ENCODE data around the gene HOXB6. TPM values are rescaled to one million over a fixed set of nuclear protein-coding genes. Genes with fewer than 3 reads are reported as not detected.

HOXB6 gene
- total RNA-seq, 1 experiment from 2014 or later: 40.2 TPM

DNA sequence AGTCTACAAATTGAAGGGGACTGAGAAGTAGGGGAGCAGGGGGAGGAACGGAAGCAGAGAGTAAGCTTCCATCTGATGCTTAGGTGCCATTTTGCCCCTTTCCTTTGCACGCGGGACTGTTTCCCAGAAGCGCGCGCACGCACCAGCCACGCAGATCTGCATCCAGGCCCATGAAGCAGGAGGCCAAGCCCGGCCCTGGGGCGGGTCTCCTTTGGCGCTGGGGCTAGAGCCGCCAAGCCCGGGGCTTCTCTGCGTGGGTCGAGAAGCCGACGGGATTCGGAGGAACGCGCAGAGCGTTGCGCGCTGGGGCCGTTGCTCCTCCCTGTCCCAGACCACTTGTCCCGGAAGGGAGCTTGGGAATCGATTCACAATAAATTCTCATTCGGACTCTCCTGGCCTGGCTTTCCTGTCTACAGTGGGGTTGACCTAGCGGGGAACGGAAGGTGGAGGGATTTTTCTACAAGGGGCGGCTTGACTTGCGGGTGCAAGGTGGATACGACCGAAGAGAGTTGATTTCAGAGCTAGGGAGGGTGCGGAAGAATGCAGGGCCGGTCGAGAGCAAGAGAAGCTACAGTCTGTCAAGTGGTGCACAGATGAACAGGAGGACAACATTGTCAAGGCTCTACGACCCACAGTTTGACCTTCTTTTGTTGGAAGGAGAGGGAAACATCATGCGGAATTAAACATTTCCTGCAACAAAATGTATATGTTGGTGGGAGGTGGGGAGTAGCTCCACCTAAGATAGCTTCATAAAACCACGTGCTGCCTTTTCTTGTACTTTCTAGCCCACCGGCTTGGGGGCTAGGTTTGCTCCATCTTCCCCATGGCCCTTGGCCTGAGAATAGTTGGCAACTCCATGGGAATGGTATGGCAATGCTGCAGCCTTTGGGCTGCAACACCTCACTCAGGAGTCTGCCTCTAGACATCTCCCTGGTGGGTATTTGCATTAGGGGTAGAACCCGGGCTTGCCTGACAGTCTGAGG is 16.9 kb upstream of the HOXB6 start:
- DNase-seq (ENCODE audit: low spot score): no peak

DNA sequence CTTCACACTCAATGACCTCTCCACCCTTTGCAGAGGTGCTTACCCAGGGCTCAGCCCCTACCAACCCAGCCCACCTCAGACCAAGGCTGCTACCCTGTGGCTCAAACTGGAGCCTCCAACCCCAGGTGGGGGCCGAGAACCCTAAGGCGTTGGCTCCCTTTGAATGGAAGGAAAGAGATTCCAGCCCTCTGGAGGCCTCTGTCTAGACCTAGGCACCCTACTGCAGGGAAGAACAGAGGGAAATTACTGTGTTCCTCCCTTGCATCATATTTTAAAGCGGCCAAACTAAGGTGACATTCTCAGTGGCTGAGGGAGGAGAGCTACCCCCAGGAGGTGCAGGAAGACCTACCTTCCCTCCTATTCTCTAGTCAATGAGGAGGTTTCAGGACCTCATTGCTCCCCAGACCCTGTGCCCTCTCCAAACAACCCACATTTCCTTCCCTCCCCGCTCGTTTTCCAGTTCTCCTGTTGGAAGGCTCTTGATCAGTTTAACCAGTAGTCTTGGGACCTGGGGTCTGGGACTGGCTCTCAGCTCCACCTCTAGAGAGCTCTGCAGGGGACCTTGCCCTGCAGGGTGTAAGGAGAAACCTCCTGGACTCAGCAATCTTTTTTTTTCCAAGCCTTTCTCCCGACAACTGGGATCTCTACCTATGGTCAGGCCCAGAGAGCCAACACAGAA is 15.8 kb upstream of the HOXB6 start:
- no peak for DNase-seq (ENCODE audit: low spot score)

DNA sequence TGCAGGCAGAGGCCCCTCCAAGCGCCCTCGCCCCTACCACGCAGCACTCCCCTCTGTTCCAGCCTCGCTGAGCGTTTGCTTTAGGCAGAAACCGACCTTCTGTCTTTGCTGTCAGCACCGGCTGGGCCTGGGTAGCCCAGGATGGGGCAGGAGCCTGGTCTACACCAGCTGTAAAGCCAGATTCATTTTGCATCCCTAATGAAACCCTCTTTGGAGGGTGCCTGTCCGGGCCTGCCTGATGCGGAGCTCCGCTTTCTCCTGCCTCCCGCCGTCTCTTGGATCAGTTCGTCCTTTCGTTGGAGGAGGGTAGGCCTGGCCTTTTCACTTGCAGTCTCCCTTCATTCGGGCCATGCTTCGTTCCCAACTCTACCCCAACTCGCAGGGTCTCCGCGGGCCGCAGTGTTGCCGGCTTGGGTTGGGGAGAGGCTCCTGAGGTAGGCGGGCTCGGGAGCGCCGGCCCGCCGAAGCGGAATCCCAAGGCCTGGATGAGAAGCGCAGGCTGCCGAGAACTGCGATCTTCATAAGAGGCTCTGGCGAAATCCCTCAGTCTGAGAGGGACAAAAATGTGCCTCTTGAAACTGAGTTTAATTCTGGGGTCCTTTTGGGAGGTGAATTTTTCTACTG is 15.2 kb upstream of the HOXB6 start:
- no peak for DNase-seq (ENCODE audit: low spot score)

DNA sequence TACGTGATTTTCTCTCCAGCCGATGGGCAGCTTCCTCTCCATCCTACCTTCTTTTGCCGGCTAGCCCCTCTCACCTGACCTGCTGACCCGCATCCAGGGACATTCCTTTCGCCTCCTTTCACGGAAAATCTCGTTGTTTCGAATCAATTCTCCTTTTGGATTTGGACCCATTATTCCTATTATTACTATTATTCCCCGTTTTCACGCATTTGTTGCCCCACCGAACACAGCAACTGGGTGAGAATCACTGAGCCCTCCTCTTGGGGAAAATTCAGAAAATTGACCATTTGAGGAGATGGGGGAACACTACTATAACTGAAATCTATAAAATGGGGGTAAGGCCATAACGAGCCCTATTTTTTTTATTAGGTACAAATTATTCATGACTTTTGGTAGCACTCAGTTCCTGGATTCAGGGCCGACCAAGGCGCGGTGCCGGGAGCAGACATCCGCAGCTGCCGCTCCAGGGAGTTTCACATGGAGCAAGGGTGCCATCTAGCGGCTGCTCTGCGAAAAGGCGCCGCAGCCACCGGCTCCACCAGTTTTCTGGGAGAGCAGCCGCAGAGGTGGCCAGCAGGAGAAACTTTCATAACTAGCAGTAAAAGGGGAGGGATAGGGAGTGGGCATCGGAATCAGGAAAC is 13.6 kb upstream of the HOXB6 start:
- peak; percentile 92 for DNase-seq (ENCODE audit: low spot score)

DNA sequence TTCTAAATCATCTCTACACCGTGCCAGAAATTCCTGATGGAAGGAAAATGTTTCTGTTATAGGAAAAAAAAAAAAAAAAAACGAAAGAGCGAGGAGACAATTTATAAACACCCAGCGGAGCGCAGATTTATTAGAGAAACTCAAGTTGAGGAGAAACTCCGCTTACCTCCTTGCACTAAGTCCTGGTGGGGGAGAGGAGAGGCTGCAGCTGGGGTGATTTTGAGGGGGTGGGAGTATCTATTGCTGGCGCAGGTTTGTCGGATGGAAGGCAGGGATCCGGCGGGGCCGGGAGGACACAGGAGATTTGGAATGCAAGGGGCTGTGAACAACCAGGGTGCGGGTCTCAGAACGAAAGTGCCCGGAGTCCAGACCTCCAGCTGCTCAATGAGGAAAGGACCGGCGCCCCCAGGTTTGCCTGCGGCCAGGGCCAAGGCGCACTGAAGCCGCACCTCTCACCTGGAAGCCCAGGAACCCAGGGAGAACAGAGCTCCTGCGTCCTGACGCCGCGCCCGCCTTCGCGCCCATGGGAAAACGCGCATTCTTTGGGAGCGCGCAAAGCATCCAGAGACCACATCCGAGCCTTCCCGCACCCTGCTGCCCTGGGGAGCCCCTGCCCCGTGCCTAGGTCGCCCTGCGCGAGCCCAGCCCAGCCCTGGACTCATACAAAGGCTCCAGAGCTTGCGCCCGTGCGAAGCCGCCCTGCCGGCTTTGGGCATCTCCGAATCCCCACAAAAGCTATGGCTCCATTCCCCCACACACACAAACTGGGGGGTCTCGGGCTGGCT is 12.9 kb upstream of the HOXB6 start:
- DNase-seq (ENCODE audit: low spot score): peak; percentile 39

DNA sequence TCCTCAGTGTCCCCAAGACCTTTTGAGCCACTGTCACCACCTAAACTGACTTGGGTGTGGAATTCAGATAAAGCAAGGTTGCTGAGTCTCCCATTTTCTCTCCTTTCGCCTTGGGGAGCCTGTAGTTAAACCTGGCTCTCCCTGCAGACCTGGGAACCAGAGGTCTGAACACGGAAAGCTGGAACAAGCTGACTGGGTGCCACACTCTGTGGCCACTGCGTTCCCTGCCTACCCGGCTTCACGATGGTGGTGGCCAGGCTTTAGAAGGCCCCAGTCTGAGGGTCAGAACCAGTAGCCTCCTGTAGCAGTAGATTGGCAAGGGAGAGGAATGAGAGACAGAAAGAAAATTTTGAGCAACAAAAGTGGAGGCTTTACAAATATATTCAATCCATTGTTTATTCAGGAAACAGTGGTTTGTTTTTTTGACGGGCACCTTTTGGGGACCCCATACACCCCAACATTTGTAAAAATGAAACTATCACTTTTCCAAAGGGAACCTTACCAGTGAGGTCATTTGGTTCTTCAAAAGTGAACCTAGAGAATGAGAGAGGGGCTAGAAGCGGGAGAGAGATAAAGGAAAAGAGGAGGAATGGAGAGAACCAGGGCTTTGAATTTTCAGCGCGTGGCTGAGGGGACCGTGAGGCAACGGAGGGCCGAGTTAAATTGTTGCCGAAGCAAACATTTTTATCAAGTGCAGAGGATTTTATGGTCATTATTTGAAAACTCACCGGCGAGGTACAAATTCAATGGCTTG is 12.1 kb upstream of the HOXB6 start:
- peak; percentile 50 for DNase-seq (ENCODE audit: low spot score)

DNA sequence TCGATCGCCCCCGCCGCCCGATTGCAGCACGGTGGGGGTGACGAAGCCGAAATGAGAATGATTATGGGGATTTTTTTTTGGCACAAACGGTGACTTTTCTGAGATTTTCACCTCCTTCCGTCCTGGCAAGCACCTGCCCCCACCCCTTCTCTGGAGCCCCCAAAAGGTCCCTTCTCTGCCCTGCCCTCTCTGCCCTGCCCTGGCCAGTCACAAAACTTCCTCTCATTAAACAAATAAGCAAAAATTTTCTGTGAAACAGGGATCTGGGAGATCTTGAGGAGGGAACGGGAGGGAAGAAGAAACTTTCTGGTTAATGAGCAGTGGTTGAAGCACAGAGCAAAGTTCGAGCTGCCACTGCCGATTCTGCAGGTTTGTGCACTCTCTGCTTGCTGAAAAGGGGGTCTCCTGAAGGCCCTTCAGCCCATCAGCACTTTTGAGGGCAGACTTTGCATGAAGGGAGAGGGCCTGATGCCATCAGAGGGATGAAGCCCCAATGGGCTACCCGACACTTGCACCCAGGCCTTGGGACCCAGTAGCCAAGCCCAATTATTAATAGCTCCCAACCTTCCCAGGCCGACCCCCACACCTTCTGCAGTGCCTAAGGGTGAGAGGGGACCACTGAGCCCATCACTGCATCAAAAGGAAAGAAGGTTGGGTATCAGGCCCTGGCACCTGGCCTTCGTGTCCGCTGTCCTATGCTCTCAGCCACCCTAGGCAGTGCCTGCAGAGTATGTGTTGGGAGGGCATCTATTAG is 11.4 kb upstream of the HOXB6 start:
- peak; percentile 52 for DNase-seq (ENCODE audit: low spot score)

DNA sequence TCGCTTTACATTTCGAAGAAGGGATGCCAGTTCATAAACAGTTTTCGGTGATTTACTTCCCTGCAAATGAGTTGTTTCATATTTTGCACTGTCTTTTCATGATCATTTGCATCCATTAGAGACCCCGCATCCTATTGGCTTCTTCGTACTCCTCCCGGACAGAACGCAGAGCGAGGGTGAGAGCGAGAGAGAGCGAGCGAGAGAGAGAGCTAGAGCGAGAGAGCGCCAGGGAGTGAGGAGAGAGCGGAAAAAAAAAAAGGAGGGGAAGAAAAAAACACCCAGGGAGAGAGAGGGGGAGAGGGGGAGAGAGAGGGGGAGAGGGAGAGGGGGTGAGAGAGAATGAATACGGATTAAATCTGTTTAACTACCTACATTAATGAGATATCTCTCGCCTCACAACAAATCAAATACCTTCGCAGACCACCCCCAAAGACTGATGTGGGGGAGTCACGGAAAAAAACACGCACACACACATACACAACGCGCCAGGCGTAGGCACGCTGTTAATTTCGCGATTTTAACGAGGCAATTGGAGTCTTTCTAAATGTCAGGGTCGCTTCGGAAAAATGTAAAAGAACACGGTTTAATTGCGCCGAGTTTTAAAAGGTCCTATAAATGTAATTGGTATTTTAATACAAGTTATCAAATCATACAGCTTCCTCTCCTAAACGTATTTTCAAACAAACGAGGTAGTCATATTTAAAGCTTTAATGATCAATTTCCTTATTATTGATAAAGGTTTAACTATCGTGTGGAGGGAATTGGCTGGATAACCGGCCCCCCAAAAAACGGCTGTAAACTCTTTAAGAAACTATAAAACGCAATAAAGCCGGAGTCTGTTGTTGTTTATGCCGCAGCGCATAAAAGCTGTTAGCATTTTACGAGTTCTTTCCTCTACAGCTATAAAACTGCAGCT is 10.5 kb upstream of the HOXB6 start, which contains the start of gene HOXB8:
Gene HOXB8, minus strand, starts transcription at position 246 of the 916 bp plus-strand sequence. CDS start 588 bp downstream, outside the sequence.
- peak; percentile 87 for DNase-seq (ENCODE audit: low spot score)

DNA sequence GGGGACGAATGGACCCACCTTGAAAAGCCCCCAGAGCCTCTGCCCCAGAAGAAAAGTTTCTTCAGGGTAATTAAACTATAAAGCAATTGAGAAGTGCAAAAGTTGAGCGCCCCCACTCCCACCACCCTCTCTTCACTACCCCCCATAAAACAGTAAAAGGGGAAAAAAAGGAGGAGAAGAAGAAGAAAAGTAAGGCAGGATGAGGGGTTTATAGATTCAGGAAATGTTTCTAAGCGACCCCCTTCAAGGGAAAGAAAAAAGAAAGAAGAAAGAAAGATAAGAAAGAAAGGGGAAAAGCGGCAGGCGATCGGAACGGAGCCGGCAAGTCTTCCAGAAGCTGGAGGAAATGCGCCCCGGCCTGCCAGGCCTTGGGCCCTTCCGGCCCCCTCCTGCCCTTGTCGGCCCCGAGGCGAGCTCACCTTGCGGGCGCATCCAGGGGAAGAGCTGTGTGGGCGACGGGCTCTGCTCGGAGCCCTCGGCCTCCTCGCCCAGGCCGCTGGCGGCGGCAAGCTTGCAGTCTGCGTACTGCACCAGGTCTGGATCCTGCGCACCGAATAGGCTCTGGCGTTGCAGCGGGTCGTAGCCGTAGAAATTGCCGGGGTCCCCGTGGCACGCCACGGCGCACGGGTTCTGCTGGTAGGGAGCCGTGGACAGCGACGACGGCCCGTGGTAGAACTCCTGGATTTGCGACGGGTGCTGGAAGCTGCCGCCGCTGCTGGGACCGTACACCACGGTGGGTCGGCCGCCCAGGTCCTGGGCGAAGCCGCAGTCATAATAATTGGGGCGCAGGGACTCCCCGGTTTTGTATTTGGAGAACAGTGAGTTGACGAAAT is 9.3 kb upstream of the HOXB6 start:
- DNase-seq (ENCODE audit: low spot score): peak; percentile 17

DNA sequence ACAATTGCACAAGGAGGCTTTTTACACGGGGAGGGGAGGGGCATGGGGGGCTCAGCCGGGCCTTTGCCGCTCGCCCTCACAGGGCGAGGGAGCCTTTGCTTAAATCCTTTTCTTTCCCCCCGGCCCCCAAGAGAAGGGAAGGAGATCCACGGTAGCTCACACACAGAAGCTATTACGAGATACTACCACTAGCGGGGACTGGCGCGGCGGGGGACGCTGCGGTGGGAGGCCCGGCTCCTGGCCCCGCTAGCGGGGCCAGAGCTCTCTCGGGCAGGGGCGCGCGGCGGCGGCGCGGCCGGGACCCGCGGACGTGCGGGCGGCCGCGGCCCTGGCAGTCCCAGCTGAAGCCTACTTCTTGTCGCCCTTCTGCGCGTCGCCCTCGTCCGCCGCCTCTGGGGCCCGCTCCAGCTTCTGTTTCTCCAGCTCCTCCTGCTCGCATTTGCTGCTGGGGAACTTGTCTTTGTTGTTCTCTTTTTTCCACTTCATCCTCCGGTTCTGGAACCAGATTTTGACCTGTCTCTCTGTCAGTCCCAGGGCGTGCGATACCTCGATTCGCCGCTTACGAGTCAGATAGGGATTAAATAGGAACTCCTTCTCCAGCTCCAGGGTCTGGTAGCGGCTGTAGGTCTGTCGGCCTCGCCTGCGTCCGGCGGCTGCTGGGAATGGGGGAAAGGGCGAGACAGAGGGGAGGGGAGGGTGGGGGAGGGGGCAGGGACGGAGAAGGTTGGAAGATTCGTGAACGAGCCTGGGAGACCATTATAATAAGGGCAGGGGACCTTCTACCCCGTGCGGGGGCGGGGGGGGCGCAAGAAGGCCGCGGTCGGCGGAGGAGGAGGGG is 8.3 kb upstream of the HOXB6 start:
- DNase-seq (ENCODE audit: low spot score): peak; percentile 41

DNA sequence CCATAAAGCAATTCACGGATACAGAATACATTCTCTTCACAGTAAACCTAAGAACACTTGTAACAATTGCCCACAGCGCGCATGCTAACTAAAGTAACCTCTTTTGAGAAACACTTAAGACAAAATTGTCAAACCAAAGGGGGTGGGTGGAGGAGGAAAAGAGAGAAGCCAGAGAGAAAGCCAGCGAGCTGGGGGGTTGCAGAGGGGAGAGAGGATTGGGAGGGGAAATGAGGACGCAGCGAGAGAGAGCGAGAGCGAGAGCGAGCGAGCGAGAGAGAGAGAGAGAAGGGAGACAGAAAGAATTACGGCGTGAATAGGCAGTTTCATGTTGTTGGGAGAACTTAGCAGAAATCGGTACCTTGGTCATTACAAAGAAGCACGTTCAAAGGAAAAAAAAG is 7.7 kb upstream of the HOXB6 start:
- peak; percentile 31 for DNase-seq (ENCODE audit: low spot score)

DNA sequence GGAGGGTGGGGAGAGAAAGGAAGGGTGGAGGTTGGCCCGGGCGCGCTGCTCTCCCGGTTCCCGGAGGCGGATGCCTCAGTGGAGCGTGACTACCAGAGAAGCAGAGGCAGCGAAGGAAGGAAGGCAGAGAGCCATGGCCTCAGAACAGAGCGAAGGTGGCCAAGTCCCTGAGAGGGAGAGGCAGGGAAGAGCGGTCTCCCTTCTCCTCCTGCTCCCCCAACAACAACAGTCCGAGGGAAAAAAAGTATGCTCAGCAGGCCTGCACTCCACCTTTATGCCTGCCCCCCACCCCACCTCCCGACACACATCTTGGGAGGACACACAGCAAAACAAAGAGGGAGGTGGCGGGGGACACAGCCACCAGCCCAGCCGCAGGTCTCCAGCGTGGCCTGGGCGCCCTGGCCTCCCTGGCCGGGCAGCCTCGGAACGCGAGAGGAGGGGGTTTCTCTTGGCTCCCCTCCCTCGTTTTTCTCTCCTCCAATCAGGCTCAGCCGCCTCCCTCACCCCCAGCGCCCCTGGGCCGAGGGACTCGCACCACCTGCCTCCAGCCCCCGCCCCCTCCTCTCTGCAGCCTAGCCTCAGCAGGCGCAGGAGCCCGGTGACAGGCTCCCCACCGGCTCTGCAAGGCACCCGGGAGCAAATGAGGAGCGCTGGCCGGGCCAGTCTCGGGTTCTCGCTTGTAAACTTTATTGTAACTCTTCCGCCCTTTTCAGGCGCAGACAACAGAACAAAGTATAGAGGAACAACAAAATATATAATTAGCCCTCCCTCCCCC is 7.1 kb upstream of the HOXB6 start:
- DNase-seq (ENCODE audit: low spot score): peak; percentile 60

DNA sequence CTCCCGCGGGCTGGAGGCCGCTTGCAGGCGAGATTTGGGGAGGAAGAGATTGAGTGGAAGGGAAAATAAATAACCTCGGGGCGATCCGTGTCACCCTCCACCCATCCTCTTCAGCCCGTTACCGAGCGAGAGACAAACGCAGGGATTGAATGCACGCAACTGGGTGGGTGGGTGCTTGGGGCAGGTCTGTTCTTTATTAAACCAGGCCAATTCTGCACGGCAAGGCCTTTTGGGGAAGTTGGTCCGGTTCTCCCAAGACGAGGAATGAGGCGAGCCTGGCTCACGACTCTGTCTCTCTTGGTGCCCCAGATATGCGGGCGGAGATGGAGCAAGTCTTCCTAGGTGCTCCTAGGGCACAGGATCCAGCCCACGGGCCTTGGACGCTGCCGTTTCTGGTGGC is 6.4 kb upstream of the HOXB6 start:
- DNase-seq (ENCODE audit: low spot score): peak; percentile 34

DNA sequence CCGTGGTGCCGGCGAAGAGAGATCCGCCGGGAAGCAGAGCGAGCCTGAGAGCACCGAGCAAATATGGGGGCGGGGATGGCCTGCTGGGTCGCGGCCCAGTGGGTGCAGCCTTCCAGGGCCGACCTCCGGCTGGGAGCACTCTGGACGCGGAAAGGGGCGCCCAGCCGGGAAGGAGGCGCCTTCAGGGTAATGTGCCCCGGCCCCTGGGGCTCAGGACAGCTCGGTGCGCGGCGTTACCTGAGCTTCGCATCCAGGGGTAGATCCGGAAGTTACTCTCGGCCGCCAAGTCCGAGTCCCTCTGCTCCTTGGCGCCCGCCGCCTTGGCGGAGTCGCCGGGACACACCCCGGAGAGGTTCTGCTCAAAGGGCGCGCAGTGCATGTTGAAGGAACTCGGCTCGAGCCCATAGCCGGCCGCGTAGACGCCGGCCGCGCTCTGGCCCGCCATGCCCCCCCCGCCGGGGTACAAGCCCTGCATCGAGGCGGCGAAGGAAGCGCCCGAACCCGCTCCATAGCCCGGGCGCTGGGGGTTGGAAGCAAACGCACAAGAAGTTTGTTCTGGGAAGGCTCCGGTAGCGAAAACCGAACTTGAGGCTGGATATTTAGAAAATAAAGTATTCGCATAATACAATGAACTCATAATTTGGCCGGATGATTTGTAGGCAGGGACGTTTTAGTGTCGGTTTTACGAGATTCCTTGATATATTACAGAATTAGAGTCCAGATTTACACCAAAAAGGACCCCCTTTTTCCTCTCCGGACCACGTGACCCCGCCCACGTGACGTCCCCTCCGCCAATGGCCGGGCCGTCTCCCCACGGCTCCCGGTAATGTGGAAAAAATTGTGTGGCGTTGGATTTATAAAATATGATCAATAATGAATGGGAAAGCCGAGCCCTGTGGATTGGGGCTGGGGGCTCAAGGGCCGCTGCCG is 5.8 kb upstream of the HOXB6 start, which contains the start of gene HOXB7:
Gene HOXB7, minus strand, starts transcription at position 736 of the 930 bp plus-strand sequence. Its CDS starts 99 bp downstream, at position 637.
- DNase-seq (ENCODE audit: low spot score): peak; percentile 65

All from A172 (cell line).